ENCODE data around the gene RPL18.
"Not testable (repeated sequence)": the region's sequence is repeated elsewhere in the genome, so short reads cannot be mapped to it uniquely, and the experiment has no call there.

The RPL18 gene

GRCh38 chr19:48644839-48645619 lies 26.1 kb upstream of the RPL18 start:
- DNase-seq (ENCODE audit: low spot score), result peak; percentile 74

DNA sequence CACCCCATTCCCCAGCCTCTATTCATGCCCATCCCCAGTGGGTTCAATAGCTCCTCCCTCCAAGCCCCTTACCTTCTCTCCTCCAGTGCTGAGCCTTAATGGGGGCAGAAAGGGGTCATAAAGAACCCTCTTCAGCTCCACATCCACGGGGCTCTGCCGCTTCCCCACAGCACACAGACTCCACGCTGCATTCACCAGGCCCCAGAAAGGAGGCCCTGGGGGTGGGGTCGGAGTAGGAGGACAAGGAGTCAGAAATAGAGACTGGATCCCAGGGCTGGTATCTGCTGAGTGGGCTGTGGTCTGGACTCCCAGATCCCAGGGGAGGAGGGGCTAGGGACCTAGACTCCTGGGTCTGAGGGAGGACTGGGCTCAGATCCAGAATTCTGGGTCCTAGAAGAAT lies 25.4 kb upstream of the RPL18 start:
- DNase-seq (ENCODE audit: low spot score), result no peak

DNA sequence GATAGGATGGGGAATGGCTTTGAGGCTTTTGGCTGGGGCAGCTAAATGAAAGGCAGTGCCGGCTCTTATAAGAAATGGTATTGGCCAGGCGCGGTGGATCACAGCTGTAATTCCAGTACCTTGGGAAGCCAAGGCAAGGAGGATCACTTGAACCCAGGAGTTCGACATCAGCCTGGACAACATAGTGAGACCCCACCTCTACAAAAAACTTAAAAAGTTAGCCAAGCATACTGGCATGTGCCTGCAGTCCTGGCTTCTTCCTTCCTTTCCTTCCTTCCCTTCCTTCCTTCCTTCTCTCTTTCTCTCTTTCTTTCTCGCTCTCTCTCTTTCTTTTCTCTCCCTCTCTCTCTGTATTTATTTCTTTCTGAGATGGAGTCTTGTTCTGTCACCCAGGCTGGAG lies 23.9 kb upstream of the RPL18 start:
- no peak for DNase-seq (ENCODE audit: low spot score)

DNA sequence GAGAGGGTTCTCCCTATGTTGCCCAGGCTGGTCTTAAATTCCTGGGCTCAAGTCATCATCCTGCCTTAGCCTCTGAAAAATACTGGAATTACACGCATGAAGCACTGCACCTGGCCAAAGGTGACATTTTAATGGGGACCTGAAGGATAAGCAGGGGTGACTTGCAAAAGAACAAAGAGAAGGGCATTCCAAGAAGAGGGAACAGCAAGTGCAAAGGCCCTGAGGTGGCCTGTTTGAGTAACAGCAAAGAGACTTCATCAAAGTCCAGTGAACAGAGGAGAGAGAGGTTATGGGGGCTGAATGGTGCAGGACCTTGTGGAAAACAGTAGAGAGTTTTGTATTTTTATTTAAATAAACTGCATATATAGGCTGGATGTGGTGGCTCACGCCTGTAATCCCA lies 22.9 kb upstream of the RPL18 start:
- DNase-seq (ENCODE audit: low spot score), result no peak

GRCh38 chr19:48639483-48640375 lies 20.8 kb upstream of the RPL18 start:
- no peak for DNase-seq (ENCODE audit: low spot score)

GRCh38 chr19:48638831-48639381 lies 19.9 kb upstream of the RPL18 start:
- peak; percentile 5 for DNase-seq (ENCODE audit: low spot score)

DNA sequence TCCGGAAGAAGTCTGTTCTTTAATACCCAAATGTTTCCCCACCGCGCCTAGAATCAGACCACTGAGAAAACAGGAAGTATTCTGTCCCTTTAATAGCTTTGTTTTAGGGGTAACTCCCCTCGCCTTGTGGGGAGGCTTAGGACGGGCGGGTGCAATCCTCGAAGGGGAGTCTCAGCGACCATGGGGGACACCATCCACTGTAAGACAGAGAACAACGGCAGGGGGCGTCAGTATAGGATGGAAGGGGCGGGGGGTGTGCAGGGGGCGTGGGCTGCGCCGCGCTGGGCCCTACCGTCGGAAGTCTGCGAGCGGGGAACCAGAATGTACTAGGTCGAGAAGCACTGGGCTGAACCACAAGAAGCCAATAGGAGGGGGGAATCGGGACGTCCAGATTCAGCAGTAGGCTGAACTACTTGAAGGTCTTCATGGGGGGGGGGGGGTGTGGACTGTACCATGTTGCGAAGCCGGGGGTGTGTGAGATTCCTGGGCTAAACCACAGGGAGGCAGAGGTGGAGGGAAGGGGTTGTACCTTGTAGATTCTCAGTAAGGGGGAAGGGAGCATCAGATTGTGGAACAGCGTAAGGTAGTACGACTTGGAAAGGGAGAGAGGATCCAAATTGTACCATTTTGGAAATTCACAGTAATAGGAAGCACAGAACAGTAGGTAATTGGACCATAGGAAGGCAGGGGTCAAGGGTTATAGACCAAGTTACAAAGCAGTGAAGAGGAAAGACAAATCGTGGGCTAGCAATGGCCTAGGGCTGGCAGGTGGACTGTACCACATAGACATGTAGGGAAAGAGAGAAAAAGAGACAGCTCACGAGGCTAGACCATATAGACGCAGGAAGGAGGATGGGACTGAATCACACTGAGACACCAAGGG lies 19.2 kb upstream of the RPL18 start:
- DNase-seq (ENCODE audit: low spot score), result peak; percentile 94

DNA sequence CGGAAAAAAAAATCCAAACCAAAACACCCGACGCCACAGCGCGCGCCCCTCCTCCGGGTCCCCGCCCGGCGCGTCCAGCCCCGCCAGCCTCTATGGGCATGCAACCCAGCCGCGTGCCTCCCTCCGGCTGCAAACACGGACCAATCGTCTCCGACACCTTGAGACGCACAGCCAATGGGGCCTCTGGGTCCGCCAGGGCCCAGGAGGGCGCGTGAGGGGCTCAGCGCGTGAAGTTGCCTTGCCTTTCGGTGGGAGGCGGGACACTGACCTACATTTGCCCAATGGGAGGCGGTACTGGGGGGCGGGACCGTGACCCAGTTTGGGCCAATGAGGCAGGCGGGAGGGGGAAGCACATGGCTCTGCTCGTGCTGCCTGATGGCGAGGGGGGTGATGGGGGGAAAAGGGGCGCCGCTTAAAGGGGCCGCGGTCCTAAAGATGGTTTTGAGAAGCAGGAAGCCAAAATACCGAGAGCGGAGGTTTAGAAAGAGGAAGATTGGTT lies 18.5 kb upstream of the RPL18 start:
- peak; percentile 97 for DNase-seq (ENCODE audit: low spot score)

- DNase-seq (ENCODE audit: low spot score), result peak; percentile 58
These were observed 18.0 kb upstream of the RPL18 start, which contains the start of gene DBP for GRCh38 chr19:48636859-48637448. TSS of gene DBP (minus strand) at chr19:48637379. CDS start at chr19:48636994, 385 bp downstream.

DNA sequence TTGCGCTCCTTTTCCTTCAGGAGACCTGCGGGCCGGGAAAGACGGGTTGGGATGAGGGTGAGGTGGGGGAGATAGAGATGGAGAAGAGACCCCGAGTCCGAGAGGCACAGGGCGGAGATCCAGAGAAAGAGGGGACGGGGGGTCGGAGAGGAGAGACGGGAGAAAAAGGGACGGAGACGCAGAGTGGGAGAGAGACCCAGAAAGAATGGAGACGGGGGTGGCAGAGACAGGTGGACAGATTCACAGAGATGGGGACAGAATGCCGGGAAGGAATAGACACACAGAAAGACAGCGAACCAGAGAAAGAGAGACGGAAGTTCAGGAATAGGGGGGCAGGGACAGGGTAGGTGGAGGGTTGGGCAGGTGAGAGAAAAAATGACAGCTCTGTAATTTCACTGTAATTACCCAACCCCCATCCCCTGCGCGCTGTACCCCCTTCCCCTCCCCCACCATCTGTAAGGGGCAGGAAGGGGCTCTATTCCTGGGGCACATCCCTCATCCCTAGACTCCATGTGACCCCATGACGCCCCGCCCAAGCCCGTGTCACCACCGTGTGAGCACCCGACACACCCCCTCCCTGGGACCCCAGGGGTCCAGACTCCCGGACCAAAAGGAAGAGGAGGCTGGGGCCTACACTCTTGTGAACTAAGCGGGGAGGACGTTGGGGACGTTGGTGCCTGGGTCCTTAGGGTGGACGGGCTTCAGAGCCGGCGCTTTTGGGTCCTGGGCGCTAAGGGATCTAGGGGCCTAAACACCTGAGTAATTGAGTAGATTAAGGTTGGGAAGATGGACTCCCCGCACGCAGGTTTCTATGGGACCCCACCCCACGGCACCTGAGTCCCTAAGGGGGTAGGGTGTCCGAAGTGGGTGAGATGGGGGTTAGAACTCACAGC lies 17.2 kb upstream of the RPL18 start:
- DNase-seq (ENCODE audit: low spot score), result peak; percentile 23

- peak; percentile 73 for DNase-seq (ENCODE audit: low spot score)
These were observed 16.4 kb upstream of the RPL18 start for GRCh38 chr19:48635263-48635965.

- peak; percentile 91 for DNase-seq (ENCODE audit: low spot score)
These were observed 15.7 kb upstream of the RPL18 start for GRCh38 chr19:48634424-48635262.

DNA sequence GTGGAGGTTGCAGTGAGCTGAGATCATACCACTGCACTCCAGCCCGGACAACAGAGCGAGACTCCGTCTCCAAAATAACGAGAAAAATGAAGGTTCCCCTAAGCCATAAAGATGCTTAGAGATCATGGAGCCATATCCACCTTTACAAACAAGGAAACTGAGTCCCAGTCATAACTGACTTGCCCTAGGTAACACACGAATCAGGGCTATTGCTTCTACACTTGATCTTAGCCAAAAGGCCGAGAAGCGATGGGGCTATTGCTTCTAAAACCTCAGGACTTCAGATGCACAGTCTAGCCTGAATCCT lies 15.0 kb upstream of the RPL18 start:
- DNase-seq (ENCODE audit: low spot score), result no peak

- no peak for DNase-seq (ENCODE audit: low spot score)
These were observed 14.4 kb upstream of the RPL18 start for GRCh38 chr19:48633148-48634035.

DNA sequence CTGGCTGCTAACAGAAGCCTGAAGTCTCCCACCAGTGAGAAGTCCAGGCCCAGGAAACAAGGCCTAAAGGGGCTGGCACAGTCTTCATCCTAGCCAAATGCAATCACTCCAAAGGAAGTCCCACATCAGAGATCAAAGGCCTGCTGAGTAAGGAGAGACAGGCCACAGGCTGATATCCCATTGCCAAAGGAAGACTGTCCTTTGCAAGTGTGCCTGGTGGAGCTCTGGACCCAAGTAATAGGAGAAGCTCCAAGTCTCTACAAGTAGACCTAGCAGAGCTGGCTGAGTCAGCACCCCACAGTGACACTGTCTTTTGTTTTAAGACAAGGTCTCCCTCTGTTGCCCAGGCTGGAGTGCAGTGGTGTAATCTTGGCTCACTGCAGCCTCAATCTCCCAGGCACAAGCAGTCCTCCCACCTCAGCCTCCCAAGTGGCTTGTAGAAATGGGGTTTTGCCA lies 13.7 kb upstream of the RPL18 start:
- DNase-seq (ENCODE audit: low spot score), result no peak

DNA sequence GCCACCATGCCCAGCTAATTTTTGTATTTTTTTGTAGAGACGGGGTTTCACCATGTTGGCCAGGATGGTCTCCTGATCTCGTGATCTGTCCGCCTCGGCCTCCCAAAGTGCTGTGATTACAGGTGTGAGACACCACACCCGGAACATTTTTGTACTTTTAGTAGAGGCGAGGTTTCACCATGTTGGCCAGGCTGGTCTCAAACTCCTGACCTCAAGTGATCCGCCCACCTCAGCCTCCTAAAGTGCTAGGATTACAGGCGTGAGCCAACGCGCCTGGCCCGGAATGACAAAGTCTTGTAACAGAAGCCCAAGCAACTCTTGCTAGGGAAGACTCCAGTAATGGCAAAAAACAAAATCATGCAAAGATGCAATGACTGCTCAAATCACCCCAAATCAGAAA lies 13.3 kb upstream of the RPL18 start:
- not testable (repeated sequence) for DNase-seq (ENCODE audit: low spot score)

- no peak for DNase-seq (ENCODE audit: low spot score)
These were observed 12.2 kb upstream of the RPL18 start for GRCh38 chr19:48631225-48631624.
